Measurements from ENCODE around the gene UQCRHL. TPM values are rescaled to one million over a fixed set of nuclear protein-coding genes. Genes with fewer than 3 reads are reported as not detected.

The UQCRHL gene
- total and polyA plus RNA-seq, 2 experiments from 2014 or later = 2.3 to 3.0 TPM

GRCh38 chr1:15820478-15820877, 13.0 kb upstream of the UQCRHL start (continued):
- no peak for TF ChIP-seq STAT1 (IDR thresholded peaks at IDR 0.05; ENCODE audit: unreplicated experiment)
- no peak for TF ChIP-seq ZNF114 (CRISPR knock-in tag; IDR thresholded peaks at IDR 0.05)
- no peak for TF ChIP-seq EZH2phosphoT487 (IDR thresholded peaks at IDR 0.05; ENCODE audit: unreplicated experiment)
- TF ChIP-seq, protein P1, sequence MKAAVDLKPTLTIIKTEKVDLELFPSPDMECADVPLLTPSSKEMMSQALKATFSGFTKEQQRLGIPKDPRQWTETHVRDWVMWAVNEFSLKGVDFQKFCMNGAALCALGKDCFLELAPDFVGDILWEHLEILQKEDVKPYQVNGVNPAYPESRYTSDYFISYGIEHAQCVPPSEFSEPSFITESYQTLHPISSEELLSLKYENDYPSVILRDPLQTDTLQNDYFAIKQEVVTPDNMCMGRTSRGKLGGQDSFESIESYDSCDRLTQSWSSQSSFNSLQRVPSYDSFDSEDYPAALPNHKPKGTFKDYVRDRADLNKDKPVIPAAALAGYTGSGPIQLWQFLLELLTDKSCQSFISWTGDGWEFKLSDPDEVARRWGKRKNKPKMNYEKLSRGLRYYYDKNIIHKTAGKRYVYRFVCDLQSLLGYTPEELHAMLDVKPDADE (IDR thresholded peaks at IDR 0.05) = no peak
- TF ChIP-seq POLR2AphosphoS5 (IDR thresholded peaks at IDR 0.05; ENCODE audit: low read depth) = no peak
- no peak for TF ChIP-seq CREB1 (CRISPR knock-in tag; IDR thresholded peaks at IDR 0.05; ENCODE audit: low read depth)
- no peak for TF ChIP-seq JUNB (IDR thresholded peaks at IDR 0.05; ENCODE audit: unreplicated experiment)
- TF ChIP-seq NANOG (IDR thresholded peaks at IDR 0.05; ENCODE audit: borderline replicate concordance) = no peak
- no peak for TF ChIP-seq EZH2 (IDR thresholded peaks at IDR 0.05; ENCODE audit: low read depth, unreplicated experiment)
- TF ChIP-seq ZNF331 (CRISPR knock-in tag; IDR thresholded peaks at IDR 0.05; ENCODE audit: low read depth) = no peak
- TF ChIP-seq CTCF (conservative IDR thresholded peaks at IDR 0.05; ENCODE audit: low read depth in 2 of 2) = no peak
- TF ChIP-seq, protein P2, sequence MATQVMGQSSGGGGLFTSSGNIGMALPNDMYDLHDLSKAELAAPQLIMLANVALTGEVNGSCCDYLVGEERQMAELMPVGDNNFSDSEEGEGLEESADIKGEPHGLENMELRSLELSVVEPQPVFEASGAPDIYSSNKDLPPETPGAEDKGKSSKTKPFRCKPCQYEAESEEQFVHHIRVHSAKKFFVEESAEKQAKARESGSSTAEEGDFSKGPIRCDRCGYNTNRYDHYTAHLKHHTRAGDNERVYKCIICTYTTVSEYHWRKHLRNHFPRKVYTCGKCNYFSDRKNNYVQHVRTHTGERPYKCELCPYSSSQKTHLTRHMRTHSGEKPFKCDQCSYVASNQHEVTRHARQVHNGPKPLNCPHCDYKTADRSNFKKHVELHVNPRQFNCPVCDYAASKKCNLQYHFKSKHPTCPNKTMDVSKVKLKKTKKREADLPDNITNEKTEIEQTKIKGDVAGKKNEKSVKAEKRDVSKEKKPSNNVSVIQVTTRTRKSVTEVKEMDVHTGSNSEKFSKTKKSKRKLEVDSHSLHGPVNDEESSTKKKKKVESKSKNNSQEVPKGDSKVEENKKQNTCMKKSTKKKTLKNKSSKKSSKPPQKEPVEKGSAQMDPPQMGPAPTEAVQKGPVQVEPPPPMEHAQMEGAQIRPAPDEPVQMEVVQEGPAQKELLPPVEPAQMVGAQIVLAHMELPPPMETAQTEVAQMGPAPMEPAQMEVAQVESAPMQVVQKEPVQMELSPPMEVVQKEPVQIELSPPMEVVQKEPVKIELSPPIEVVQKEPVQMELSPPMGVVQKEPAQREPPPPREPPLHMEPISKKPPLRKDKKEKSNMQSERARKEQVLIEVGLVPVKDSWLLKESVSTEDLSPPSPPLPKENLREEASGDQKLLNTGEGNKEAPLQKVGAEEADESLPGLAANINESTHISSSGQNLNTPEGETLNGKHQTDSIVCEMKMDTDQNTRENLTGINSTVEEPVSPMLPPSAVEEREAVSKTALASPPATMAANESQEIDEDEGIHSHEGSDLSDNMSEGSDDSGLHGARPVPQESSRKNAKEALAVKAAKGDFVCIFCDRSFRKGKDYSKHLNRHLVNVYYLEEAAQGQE (IDR thresholded peaks at IDR 0.05; ENCODE audit: unreplicated experiment) = no peak

DNA sequence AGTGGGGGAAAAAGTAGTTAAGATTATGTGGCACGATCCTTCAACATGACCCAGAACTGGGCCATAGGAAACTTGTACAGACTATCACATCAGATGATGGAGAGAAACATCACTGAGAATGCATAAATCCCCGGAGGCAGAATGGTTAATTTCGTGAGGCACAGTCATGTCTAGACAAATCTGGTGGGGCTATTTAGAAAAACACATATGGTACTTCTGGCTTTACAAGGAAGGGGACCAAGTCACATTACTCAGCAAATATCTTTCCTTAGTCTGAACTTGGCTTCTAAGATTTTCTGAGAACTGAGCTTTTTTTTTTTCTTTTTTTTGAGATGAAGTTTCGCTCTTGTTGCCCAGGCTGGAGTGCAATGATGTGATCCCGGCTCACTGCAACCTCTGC, 9.2 kb upstream of the UQCRHL start:
- Mint-ChIP-seq H3K27ac (no peak overlapping the region), H3K9me3 (no peaks in the 10 kb centered on the region), H3K4me3 (no peak overlapping the region), H3K36me3 (ENCODE audit: low read depth) (no peaks in the 10 kb centered on the region), H3K27me3 (ENCODE audit: insufficient read depth, low read depth, poor library complexity) (peaks cover 8% of the 10 kb centered on the region), H3K4me1 (peaks cover 5% of the 10 kb centered on the region)
- Histone ChIP-seq H3K9me2 (ENCODE audit: insufficient read depth) (no peaks in the 10 kb centered on the region), H3K27me3 (ENCODE audit: insufficient read depth) (no peaks in the 10 kb centered on the region), H3F3A (replicated peaks; ENCODE audit: low read depth) (no peaks in the 10 kb centered on the region; the same call in 1 of the 2 replicates), H3K36me3 (ENCODE audit: insufficient read depth) (no peaks in the 10 kb centered on the region), H3K4me2 (no peak overlapping the region), H2AFZ (no peak overlapping the region), H3K79me2 (replicated peaks; ENCODE audit: insufficient read depth) (no peaks in the 10 kb centered on the region), H3K4me3 (no peak overlapping the region), H4K20me1 (replicated peaks; ENCODE audit: insufficient read depth) (no peaks in the 10 kb centered on the region), H3K4me1 (ENCODE audit: insufficient read depth) (no peaks in the 10 kb centered on the region), H3K27ac (ENCODE audit: low read depth) (no peak overlapping the region)
- no peak for TF ChIP-seq EZH2 (IDR thresholded peaks at IDR 0.05; ENCODE audit: low read depth, unreplicated experiment)
- TF ChIP-seq, protein P1 (IDR thresholded peaks at IDR 0.05) = no peak
- TF ChIP-seq, protein P2 (IDR thresholded peaks at IDR 0.05; ENCODE audit: unreplicated experiment) = no peak
- TF ChIP-seq CREB1 (CRISPR knock-in tag; IDR thresholded peaks at IDR 0.05; ENCODE audit: low read depth) = no peak
- no peak for TF ChIP-seq ZNF114 (CRISPR knock-in tag; IDR thresholded peaks at IDR 0.05)
- ATAC-seq (no peak), DNase-seq (ENCODE audit: low spot score) (no peak)
